ENCODE results near the gene CFAP100.
A peak's percentile ranks its signal among the peaks of the same experiment; 100 is the strongest.

Gene CFAP100

DNA sequence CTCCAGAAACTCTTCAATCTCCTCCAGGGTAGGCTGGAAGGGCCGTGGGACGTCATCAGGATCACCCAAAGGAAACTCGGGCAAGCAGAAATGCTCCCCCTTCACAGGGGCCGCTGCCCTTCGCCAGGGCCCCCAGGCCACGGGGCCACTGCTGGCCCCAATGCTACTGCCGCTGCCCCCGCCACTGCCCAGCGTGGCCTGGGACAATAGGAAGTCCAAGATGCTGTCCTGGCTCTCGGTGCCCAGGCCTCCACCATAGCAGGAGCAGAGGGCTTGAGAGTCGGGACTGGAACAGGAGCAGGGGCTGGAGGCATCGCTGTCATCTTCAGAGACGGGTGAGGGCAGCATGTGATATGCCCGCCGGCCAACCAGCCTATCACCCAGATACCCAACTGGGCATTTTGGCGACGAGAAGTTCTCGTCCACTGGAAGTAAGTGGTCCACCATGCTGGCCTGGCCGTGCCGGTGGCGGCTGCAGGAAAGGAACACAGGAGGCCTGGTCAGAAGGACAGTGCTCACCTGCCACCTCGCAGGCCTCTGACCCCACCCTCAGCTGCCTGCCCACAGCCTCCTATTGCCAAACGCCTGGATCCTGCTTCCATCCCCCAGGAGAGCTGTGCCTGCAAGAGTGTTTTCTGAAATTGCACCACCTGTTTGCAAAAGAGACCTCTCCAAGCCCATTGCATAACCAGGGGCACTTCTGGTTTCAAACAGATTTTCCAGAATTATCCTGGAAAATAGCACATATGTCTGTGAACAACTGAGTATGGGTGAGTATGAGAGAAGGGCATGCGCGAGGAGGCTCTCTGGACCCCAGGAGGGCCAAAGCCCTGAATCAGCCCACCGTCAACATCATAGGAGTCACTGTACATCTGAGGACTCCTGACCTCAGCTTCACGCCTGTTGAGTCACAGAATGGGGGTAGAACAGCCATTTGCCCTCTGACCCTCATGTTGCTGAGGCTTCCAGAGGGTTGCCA, 41.9 kb upstream of the CFAP100 start:
- H3K4me3 ChIP-seq: no peak overlapping the region
- no peaks in the 10 kb centered on the region for H3K27me3 ChIP-seq (ENCODE audit: low read depth)
- peaks cover 8% of the 10 kb centered on the region for H3K4me1 ChIP-seq
- peak in 1 of 2 experiments; percentile 6 for DNase-seq (ENCODE audit: low spot score in 2 of 2)
- H3K9me3 ChIP-seq: no peaks in the 10 kb centered on the region
- peaks cover 21% of the 10 kb centered on the region for H3K36me3 ChIP-seq (replicated peaks)
- in situ Hi-C loops (cut with MboI; ENCODE audit: low sequenced_read_pairs): no loop called here

DNA sequence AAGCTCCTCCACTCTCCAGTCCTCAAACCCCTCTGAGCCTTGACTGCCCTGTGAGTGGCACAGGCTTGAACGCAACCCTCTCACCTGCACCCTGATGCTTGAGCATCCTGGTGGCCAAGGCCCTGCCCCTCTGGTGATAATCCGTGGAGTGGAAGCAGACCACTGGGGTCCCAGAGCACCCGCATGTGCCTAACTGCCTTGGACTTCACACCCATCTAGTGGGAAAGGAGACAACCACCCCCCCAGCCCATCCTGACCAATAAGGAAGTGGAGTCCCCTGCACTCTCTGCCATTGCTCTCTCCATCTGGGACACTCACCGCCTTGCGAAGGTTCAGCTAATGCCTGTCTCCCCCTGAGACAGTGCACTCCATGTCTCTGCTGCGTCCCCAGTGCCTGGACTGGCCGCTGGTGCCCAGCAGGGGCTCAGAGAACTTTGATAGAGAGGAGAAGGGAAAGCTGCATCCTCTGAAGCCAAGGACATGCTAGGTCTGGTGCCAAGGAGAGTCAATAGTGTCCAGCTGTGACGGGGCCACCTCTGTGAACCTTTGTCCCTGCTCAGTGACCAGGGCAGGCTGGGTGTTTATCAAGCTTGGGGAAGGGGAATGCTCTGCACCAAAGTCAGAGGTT, 40.9 kb upstream of the CFAP100 start:
- DNase-seq (ENCODE audit: low spot score in 2 of 2): no peak
- peaks cover 11% of the 10 kb centered on the region for H3K4me1 ChIP-seq
- H3K27me3 ChIP-seq (ENCODE audit: low read depth): no peaks in the 10 kb centered on the region
- H3K9me3 ChIP-seq: no peaks in the 10 kb centered on the region
- H3K36me3 ChIP-seq (replicated peaks): peaks cover 21% of the 10 kb centered on the region
- no peak overlapping the region for H3K4me3 ChIP-seq
- in situ Hi-C loops (cut with MboI; ENCODE audit: low sequenced_read_pairs): no loop called here

DNA sequence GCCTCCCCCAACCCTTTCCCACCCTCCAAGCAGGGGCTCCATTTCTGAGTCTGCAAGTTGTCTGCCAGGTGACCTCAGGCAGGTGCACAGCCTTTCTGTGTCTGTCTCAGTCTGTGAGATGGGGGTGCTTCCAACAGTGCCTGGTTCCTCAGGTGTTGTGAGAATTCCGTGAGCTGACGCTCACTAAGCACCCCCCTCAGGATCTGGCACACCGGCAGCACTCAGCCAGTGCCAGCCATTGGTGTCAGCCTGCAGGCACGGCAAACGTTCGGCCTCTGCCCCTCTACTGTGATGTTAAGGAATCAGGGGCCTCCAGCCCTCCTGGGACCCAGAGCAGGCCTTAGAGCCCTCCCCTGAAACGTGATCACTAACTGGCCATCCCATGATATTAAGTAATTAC, 39.9 kb upstream of the CFAP100 start:
- Histone ChIP-seq H3K27me3 (ENCODE audit: low read depth) (no peaks in the 10 kb centered on the region), H3K9me3 (no peaks in the 10 kb centered on the region), H3K36me3 (replicated peaks) (peaks cover 21% of the 10 kb centered on the region), H3K4me1 (peaks cover 11% of the 10 kb centered on the region), H3K4me3 (no peak overlapping the region; the same call in 1 of the 2 replicates)
- in situ Hi-C loops (cut with MboI; ENCODE audit: low sequenced_read_pairs): no loop called here
- DNase-seq (ENCODE audit: low spot score in 2 of 2): no peak

DNA sequence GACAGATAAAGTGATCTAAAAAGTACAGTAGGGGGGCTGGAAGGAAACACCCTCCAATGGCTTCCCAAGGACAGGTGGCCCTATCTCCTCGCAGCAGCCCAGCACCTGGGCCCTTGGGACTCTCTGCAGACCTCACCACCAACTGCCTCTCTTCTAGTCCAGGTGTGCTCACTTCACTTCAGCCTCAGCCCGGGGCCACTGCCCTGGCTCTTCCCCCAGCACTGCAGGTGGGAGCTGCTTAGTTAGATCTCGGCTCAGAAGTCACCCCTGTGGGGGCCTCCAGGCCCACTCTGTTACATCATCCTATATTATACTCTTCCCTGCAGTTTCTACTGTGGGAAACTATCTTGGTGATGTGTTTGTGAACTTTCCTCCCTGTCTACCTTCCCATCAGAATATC, 39.5 kb upstream of the CFAP100 start:
- DNase-seq (ENCODE audit: low spot score in 2 of 2): no peak
- no peaks in the 10 kb centered on the region for H3K27me3 ChIP-seq (ENCODE audit: low read depth)
- peaks cover 11% of the 10 kb centered on the region for H3K4me1 ChIP-seq
- in situ Hi-C loops (cut with MboI; ENCODE audit: low sequenced_read_pairs): no loop called here
- peaks cover 21% of the 10 kb centered on the region for H3K36me3 ChIP-seq (replicated peaks)
- peak overlapping the region; percentile 55 for H3K4me3 ChIP-seq
- no peaks in the 10 kb centered on the region for H3K9me3 ChIP-seq

DNA sequence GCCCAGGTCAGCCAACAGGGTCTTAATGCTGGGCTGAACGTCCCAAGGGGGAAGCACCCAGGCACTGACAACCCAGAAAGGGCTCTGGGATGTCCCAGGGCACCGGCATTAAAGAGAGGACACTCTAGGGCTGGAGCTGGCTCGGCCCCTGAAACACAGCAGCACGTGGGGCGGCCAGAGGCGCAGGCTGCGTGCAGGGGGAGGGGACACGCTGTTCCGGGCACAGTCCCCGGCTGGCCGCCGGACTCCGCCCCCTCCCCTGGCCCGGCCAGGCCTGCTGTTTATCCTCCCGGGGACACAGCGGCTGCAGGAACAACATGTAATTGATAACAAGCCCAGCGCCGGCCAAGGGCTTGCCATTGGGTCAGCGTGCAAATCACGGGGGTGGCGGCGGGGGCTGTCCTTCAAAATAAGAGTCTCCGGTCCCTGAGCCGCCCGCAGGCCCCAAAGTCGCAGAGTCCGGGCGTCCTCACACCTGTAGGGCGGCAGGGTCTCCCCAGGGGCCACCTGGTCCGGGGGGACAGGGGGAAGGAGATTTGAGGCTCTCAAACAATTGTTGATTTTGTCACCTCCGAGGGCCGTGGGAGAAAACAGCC, 38.8 kb upstream of the CFAP100 start:
- H3K4me1 ChIP-seq: peaks cover 11% of the 10 kb centered on the region
- in situ Hi-C loops (cut with MboI; ENCODE audit: low sequenced_read_pairs): no loop called here
- H3K4me3 ChIP-seq: peak overlapping the region; percentile 55
- H3K36me3 ChIP-seq (replicated peaks): peaks cover 18% of the 10 kb centered on the region
- peak; percentile 73 to 91 for DNase-seq (ENCODE audit: low spot score in 2 of 2)
- H3K27me3 ChIP-seq (ENCODE audit: low read depth): no peaks in the 10 kb centered on the region
- H3K9me3 ChIP-seq: no peaks in the 10 kb centered on the region

DNA sequence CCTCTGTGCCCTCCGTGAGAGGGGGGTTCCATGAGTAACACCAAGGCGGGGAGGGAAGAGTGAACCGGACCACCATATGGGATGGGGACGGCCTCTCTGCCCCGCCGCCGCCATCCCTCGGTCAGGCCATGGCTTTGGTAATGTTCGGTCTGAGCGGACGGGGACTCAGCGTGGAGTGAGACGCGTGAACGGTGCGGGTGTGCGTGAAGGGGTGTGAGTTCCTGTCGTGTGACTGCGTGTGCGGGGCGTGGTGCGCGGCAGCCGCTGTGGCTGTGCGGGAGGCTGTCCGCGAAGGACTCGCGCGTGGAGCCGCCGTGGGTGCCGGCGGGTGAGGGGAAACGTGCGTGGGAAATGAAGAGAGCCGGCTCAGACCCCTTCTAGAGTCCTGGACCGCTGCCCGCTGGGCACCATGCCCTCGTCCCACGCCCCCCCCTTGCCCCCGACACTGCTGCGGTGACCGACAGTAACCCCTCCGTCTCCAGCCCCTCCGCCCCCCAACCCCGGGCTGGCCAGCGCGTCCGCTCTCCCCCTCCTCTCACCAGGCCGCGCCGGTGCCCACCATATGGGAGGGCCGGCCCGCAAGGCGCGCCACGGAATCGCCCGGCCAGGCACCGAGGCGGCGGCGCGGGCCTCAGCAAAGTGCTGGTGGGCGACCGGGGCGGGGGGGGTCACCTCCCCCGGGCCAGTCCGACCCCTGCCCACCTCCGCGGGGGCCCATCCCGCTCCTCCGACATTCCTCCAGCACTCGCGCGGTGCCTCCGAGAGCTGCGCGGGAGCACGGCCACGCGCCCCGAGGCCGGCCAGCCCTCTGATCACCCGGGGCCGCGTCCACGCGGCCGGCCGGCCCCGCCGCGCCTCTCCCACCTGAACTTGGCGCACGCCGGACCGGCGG, 38.1 kb upstream of the CFAP100 start:
- H3K4me1 ChIP-seq: peaks cover 11% of the 10 kb centered on the region
- H3K27me3 ChIP-seq (ENCODE audit: low read depth): no peaks in the 10 kb centered on the region
- H3K9me3 ChIP-seq: no peaks in the 10 kb centered on the region
- peak; percentile 10 to 54 for DNase-seq (ENCODE audit: low spot score in 2 of 2)
- H3K4me3 ChIP-seq: peak overlapping the region; percentile 55
- in situ Hi-C loops (cut with MboI; ENCODE audit: low sequenced_read_pairs): no loop called here
- peaks cover 12% of the 10 kb centered on the region for H3K36me3 ChIP-seq (replicated peaks)

DNA sequence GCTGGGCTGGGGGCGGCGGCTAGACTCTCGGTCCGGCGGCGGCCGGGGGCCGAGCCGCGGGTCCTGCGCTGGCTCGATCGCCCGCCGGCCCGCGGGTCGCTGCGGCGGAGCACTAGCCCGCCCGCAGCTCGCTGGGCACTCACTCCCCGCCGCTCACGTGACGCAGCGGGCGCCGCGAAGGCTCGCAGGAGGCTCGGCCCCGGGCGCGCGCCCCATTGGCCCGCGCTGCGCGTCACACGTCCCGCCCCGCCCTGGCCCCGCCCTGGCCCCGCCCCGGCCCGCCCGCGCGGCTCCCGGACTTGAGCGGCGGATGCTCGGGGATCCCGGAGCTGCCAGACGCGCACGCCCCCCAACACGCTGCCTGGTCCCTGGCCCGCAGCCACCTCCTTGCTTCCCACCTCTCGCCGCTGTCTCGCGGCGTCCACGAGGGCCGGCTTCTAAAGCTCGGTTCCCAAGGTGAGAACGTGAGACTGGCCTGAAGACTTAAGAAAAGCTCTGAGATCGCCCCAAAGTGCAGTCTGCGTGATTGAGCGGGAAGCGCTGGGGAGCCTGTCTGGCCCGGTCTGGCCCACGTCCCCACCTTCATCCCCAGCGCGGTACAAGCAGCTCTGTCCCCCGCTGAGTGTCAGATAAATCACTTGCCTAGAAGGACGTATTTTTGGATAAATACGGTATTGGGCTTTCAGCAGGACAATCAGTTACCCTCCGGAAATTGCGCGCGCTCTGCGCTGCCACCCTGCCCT, 37.2 kb upstream of the CFAP100 start, which contains the start of gene KLF15:
Gene KLF15, minus strand, starts transcription at position 114 of the 743 bp plus-strand sequence. CDS start 4,486 bp downstream, outside the sequence.
- Histone ChIP-seq H3K36me3 (replicated peaks) (peaks cover 3% of the 10 kb centered on the region), H3K4me3 (peak within 1 kb of the TSS; percentile 55), H3K4me1 (peaks cover 11% of the 10 kb centered on the region), H3K27me3 (ENCODE audit: low read depth) (no peaks in the 10 kb centered on the region), H3K9me3 (no peaks in the 10 kb centered on the region)
- in situ Hi-C loops (cut with MboI; ENCODE audit: low sequenced_read_pairs): no loop called here
- peak; percentile 80 to 87 for DNase-seq (ENCODE audit: low spot score in 2 of 2)

DNA sequence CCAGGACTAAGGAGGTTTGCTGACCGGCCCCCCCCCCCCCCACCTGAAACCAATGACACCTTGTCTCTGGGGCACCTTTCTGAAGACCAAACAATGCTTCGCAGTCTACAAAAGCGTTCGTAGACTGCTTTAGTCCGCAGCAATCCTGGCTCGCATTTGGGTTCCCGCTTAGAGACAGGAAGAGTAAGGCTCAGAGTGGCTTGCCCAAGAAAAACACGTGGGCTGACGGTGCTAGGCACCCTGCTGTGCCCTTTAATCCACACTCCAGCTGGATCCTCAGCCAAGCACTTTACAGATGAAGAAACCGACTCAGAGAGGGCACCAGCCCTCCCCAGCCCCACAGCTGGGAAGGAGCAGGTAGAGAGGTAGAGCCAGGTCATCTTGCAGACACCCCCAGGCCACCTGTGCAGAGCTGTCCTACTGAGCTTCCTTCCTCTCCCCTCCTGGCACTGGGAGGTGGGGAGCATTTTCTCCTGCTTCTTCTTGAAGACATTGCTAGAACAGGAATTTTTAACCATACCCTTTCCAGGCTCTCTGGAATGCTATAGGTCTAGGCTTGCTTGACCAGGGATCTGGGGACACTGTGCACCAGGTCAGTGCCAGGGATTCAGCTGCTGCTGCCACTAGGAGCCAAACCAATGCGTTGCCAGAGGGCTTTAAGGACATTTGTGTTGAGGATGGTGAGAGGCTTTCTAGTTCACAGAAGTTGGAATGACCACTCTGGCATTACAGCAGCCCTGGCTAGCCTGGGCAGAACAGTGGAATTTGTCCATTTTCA, 36.5 kb upstream of the CFAP100 start:
- no peak for DNase-seq (ENCODE audit: low spot score in 2 of 2)
- peaks cover 3% of the 10 kb centered on the region; the same call in 1 of the 2 replicates for H3K36me3 ChIP-seq (replicated peaks)
- H3K9me3 ChIP-seq: no peaks in the 10 kb centered on the region
- H3K4me1 ChIP-seq: peaks cover 11% of the 10 kb centered on the region
- H3K4me3 ChIP-seq: peak overlapping the region; percentile 47
- H3K27me3 ChIP-seq (ENCODE audit: low read depth): no peaks in the 10 kb centered on the region
- in situ Hi-C loops (cut with MboI; ENCODE audit: low sequenced_read_pairs): no loop called here

DNA sequence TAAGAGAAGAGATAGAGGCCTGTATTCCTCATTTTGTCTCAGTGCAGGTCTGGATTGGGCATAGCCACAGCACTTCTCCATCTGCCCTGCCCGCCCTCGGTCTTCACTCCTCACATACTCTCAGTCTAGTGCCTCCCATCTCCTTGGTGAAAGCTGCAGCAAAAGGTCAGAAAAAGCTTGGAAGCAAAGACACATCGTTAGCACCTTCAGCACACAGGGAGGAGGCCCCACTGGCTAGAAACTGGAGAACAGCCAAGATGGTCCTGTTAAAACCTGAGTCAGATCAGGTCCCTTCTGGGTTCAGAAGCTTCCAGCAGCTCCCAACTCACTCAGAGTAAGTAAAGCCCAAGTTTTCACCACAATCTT, 35.9 kb upstream of the CFAP100 start:
- no peak overlapping the region for H3K4me3 ChIP-seq
- H3K36me3 ChIP-seq (replicated peaks): peaks cover 3% of the 10 kb centered on the region; the same call in 1 of the 2 replicates
- no peaks in the 10 kb centered on the region for H3K9me3 ChIP-seq
- no peak for DNase-seq (ENCODE audit: low spot score in 2 of 2)
- in situ Hi-C loops (cut with MboI; ENCODE audit: low sequenced_read_pairs): no loop called here
- H3K4me1 ChIP-seq: peaks cover 11% of the 10 kb centered on the region
- no peaks in the 10 kb centered on the region for H3K27me3 ChIP-seq (ENCODE audit: low read depth)

DNA sequence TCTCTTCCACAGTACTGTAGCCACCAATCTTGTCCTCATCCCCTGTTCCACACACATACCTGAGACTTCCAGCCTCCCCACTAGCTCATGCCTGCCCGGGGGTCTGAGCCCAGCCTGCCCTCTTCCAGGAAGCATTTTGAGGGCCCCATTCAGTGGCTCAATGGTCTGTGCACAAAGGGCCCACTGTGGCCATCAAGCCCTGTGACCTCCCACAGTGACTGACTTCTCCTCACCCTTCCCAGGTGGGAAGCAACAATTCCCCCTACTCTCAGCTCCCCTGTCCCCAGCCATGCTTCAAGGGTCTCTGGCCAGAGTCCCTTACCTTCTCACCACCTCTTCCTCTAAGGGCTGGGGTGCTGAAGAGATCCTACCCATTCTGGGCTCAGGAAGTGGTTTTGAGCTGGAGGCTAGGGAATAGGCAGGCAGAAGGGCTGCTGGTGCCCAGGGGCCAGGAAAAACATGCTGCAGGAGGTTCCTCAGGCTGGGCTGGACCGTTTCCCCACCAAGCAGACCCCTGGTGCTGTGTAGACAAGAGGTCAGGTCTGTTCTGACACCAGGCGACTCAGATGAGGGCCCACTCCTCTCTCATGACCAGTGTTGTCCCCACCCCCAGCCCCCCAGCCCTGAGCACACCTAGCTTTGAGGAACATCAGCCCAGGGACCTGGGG, 34.5 kb upstream of the CFAP100 start:
- Histone ChIP-seq H3K36me3 (replicated peaks) (peaks cover 3% of the 10 kb centered on the region; the same call in 1 of the 2 replicates), H3K9me3 (no peaks in the 10 kb centered on the region), H3K4me1 (peaks cover 11% of the 10 kb centered on the region), H3K27me3 (ENCODE audit: low read depth) (no peaks in the 10 kb centered on the region), H3K4me3 (no peak overlapping the region)
- in situ Hi-C loops (cut with MboI; ENCODE audit: low sequenced_read_pairs): no loop called here
- DNase-seq (ENCODE audit: low spot score in 2 of 2): no peak

DNA sequence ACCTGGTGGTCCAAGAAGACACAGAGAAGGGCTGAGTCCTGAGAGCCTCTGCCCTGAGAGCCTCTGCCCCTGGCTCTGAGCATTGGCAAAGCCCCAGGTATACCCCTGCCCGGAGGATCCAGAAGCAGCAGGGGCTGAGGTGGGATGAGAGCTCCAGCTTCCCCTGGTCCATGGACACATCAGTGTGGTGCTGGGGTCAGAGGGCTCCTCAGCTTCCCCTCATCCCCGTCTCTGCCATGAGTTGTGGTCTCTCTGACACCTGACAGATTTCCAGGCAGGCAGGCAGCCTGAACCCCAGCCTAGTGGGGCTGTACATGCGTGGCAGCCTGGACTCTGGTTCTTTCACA, 34.0 kb upstream of the CFAP100 start:
- Histone ChIP-seq H3K27me3 (ENCODE audit: low read depth) (no peaks in the 10 kb centered on the region), H3K4me3 (no peak overlapping the region), H3K4me1 (peaks cover 7% of the 10 kb centered on the region), H3K36me3 (replicated peaks) (no peaks in the 10 kb centered on the region; the same call in 1 of the 2 replicates), H3K9me3 (no peaks in the 10 kb centered on the region)
- in situ Hi-C loops (cut with MboI; ENCODE audit: low sequenced_read_pairs): no loop called here
- DNase-seq (ENCODE audit: low spot score in 2 of 2): no peak

DNA sequence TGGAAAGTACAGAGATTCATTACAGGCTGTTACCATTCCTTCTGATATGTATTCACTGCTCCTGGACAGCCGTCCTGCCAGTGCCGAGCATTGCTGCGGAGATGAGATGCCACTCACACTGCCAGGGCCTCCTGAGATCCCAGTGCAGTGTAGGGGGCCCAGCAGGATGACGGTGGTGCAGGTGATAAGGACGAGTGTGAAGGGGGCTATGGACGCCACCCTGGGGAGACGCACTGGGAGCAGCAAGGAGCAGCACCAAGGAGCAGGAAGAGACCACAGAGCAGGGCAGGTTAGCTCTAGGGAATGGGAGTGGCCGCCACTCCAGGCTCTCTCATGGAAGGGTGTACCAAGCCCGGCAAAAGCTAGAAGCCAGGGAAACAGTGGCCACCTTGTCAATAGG, 33.5 kb upstream of the CFAP100 start:
- no peak overlapping the region for H3K4me3 ChIP-seq
- H3K27me3 ChIP-seq (ENCODE audit: low read depth): no peaks in the 10 kb centered on the region
- no peaks in the 10 kb centered on the region for H3K9me3 ChIP-seq
- DNase-seq (ENCODE audit: low spot score in 2 of 2): no peak
- H3K36me3 ChIP-seq (replicated peaks): no peaks in the 10 kb centered on the region
- in situ Hi-C loops (cut with MboI; ENCODE audit: low sequenced_read_pairs): no loop called here
- H3K4me1 ChIP-seq: peaks cover 6% of the 10 kb centered on the region
